ENCODE results near the gene ACTN2.
"Not testable (repeated sequence)": the region's sequence is repeated elsewhere in the genome, so short reads cannot be mapped to it uniquely, and the experiment has no call there.

Gene ACTN2

DNA sequence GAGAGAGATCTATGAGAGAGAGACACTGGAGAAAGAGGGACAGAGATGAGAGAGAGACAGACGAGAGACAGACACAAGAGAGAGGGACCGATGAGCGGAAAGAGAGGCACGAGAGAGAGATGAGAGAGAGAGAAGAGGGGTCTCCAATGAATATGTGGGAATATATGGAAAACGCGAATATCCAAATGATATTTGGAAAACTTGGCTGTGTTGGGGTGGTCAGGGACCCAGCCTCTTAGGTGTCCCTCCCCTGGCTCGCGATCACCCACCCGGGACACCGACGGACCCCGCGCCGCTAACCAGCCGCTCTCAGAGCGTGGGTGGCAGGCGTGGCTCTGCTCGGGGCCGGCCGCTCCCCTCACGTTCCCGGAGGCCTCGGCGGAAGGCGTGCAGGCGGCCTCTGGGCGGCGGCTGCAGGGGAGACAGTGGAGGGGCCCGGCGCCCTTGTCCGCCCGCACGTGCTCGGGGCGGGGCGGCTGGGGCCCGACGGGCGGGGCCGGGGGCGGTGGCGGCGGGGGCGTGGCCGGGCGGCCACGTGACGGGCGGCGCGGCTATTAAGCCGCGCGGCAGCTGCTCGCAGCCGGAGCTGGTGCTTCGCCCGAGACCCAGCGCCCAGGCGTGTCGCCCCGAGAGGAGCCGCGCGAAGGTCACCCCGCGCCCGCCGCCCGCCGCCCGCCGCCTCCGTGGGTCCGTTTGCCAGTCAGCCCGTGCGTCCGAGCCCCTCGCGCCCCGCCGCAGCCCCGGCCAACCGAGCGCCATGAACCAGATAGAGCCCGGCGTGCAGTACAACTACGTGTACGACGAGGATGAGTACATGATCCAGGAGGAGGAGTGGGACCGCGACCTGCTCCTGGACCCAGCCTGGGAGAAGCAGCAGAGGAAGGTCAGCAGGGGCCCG, at the start of gene ACTN2:
Gene ACTN2 (plus strand): TSS at position 583 of the 898 bp plus-strand sequence. CDS start 175 bp downstream, at position 758.
- no peak for DNase-seq

DNA sequence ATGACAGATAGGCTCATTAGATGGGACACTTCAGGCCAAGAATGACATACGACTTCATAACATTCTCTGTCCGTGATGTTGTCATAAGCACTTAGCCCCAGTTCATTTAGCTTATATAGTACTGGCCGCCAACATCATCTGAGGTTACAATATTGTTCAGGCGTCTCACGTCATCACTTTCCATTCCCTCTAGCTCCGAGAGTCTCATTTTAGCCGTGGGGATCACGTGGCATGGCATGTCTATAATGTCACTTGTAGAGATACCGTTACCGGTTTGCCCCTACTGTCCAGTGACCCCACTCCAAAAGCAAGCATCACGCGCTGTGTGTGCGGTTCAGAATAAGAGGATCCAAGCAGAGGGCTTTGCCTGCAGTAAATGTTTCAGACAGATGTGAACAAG, 47.4 kb upstream of the ACTN2 start:
- DNase-seq = no peak

DNA sequence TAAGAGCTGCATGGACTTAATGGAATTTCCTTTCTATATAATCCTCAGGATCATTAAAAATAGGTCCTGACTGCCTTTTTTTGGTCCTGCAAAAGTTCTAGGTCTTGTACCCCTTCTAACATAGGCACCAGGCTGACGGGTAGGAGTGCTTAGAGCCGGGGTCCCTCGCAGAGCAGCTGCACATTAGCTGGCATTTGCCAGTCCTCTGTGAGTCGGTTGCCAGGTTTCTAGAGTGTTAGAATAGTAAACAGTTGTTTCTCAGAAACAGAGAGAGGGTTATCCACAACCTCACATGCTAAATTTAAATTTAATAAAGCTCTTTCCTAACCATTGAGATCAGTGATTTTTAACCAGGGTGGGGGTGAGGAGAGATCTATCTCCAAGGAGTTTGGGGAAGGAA, 46.6 kb upstream of the ACTN2 start:
- DNase-seq = no peak

DNA sequence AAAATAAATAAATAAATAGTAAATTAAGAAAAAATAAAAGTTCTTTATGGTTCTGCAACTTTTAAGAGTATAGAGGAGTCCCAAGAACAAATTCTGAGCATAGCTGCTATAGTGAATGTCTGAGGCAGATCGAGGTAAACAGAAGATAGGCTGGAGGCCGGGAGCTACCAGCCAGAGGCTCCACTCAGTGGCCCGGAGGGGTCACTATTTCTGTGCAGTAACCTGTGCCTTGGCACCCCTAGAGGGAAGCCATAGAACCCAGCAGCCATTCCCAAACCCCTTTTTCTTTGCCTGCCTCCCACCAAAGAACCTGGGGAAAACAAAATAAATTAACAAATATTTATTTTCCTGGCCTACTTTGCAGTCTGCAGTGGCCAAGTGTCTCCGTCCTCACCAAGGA, 43.5 kb upstream of the ACTN2 start:
- no peak for DNase-seq

DNA sequence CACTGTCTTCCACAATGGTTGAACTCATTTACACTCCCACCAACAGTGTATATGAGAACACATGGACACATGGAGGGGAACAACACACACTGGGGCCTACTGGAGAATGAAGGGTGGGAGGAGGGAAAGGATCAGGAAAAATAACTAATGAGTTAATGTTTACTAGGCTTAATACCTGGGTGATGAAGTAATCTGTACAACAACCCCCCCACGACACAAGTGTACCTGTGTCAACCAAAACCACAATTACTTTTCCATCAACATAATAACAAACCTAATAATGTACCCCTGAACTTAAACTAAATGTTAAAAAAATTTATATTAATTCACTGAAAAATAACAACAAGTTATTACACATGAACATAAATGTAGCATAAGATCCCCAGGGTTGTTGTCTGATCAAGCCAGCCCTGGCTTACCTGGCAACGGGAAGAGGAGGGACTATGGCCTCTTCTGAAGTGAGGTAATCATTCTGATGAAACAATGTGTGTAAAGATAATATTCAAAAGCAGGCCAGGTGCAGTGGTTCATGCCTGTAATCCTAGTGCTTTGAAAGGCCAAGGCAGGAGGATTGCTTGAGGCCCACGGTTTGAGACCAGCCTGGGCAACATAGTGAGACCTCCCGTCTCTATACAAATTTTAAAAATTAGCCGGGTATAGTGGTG, 41.2 kb upstream of the ACTN2 start:
- DNase-seq = no peak

DNA sequence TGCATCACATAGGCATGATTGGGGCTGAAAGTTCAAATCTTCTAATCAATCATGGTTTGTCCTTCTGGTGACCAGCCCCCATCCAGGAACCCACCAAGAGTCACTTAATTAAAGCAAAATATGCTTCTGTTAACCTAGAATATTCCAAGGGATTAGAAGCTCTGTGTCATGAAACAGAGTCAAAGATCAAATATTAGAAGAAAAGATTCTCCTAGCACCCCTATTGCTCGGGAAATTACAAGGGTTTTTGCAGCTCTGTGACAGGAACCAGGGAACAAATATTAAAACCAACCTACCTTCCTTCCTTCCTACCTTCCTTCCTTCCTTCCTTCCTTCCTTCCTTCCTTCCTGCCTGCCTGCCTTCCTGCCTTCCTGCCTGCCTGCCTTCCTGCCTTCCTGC, 31.8 kb upstream of the ACTN2 start:
- DNase-seq = no peak

DNA sequence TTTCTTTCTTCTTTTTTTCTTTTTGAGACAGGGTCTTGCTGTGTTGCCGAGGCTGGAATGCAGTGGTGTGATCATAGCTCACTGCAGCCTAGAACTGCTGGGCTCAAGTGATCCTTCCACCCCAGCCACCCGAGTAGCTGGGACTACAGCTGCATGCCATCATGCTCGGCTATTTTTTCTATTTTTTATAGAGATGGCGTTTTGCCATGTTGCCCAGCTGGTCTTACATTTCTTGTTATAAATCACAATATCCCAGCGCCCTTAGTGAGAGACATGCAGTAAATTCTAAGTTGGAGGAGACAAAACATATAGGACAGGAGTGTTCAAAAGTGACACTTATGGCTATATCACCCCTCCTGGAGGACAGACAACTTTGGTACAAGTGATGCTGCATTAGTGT, 31.3 kb upstream of the ACTN2 start:
- DNase-seq = no peak

DNA sequence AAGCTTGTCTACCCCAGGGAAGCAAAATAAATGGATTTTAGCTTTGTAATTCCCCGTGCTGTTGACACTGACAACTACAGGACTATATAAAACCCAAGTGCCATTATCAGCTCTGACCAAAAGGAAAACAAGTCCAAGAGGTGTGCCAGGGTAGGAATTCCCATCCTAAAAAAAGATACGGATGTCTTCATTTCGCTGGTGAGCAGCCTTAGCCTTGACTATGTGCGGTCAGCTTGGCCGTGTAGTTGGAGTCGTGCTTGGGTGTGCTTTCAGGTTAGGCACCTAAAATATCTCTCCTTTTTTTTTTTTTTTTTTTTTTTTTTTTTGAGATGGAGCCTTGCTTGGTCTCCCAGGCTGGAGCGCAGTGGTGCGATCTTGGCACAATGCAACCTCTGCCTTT, 28.9 kb upstream of the ACTN2 start:
- no peak for DNase-seq

DNA sequence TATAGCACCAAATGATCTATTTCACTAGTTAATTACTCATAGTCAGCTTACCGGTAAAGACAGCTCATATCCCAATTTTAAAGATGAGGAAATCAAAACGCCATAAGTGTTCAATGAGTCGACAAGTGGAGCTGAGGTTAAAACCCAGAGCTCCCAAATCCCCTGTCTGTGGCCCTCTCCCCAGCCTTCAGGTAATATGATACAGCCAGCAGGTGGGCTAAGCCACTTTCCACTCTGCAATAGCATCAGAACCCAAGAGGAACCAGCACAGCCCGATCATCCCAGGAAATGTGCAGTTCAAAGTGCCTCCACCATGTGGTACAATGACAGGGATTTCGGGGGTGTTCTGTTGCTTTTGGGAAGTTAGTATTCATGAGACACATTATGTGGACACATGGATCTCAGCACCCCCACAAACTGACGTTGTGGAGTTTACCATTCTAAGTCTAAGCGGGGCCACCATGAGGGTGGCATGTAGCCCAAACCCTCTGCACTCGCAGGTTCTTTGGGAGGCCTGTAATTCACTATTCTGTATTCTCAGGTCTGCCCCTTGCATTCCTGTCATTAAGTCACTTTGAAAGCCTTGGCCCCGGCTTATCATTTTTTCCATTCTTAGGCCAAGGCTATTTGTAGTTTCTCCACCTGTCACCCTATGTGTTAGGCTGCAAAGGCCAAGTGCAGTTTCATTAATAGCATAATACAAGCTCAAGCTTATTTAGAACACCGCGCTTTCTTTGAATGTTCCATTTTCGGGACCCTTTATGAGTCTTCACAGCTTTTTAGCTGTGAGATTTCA, 26.3 kb upstream of the ACTN2 start:
- DNase-seq = no peak

DNA sequence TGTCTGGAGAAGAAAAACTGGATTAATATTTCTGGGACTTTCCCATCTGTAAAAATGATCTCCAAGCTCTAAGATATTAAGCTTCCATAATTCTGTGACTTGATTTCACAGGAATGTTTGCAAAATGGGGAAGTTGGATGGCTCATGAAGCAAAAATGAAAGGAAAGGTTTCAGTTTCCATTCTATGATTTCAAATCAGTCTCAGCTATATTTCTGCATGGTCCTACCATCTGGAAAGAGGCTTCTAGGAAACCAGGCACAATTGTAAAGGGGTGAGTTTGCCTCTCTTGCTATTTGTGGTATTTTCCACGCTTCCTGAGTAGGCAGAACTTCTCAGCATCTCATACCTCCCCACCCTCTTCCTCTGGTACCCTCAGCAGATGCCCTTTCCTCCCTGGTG, 22.4 kb upstream of the ACTN2 start:
- no peak for DNase-seq

DNA sequence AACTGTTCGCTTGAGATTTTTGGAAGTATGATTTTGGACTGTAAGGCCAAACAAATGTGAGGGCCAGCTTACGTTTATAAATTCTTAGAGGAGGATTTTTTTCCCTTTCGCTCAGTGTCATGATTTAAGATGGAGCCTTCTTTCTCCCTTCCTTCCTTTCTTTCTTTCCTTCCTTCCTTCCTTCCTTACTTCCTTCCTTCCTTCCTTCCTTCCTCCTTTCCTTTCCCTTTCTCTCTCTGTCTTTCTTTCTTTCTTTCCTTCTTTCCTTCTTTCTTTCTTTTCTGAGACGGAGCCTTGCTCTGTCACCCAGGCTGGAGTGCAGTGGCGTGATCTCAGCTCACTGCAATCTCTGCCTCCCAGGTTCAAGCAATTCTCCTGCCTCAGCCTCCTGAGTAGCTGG, 17.4 kb upstream of the ACTN2 start:
- not testable (repeated sequence) for DNase-seq

DNA sequence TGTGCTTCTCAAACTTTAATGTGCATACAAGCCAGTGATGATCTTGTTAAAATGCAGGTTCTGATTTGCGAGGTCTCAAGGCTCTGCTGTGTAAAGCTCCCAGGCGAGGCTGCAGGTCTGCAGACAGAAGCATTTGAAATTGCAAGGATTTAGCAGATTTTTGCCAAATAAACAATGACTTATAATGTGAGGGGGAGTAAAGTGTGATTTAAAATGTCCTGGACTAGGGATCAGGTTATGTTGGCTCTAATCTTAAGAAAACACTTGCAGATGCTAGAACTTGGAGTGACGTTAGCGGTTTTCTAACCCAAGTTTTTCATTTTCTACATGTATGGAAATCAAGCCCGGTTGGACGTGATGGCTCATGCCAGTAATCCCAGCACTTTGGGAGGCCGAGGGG, 16.2 kb upstream of the ACTN2 start:
- no peak for DNase-seq

DNA sequence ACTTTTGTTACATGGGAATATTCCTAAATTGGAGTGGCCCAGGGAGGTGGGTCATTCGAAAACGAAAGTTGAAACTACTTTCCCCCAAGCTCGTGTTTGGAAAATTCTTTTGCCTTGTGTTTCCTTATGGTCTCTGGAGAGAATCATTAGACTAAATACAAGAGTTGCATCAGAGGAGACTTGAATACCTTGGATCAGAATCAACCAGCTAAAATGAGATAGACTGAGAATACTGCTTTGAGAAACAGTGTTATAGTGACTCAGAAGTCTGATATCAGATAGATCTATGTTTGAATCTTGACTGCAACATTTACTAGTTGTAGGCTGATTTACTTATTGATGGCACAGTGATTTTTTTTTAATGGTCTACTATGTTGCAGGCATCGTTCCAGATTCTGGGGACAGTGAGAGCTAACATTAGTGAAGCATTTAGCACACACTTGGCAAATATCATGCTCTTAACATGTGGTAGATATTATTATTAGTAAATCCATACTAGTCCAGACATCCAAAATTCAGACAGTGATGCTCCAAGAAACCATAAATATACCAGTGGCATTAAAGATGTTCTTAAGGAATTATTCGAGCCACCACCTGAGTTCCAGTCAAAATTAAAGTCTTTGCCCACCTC, 12.9 kb upstream of the ACTN2 start:
- DNase-seq = no peak

DNA sequence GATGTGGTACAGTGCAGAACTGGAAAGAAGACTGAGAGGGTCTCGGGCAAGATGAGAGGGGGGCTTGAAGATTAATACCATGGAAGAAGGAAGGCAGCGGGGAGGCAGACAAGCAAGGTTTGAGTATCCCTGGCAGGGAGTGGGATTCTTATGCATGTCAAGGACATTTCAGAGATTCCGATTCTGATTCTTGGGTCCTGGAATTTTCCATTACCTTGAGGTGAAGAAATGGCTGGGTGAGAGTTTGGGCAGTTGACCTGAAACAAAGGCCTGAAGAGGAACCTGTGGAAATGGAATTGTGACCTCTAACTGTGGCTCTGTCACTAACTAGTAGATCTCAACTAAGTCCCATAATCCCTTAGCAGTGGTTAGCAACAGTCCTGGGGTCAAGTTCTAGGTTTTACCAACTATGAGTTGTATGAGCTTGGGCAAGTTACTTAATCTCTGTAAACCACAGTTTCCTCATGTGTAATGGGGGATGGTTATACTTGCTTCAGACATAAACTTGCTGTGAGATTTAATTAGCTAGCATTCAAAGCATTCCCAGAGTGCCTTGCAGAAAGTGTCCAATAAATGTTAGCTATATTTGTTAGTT, 8.6 kb upstream of the ACTN2 start:
- no peak for DNase-seq

DNA sequence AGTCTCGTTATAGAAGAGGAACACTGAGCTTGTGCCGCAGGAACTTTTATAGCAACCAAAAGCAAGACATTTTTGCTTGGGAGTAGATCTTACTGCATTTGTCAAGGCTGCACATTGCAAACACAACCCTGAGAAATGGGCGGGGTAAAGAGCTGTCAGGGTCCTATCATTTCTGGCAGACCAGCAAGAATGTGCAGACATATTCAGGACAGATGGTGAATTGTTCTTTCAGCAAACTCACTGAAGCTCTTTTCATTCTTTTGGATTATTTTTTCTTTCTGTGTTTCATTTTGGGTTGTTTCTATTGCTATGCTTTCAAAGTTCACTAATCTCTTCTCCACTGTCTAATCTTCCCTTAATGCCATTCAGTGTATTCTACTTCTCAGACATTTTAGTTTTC, 5.1 kb upstream of the ACTN2 start:
- no peak for DNase-seq

DNA sequence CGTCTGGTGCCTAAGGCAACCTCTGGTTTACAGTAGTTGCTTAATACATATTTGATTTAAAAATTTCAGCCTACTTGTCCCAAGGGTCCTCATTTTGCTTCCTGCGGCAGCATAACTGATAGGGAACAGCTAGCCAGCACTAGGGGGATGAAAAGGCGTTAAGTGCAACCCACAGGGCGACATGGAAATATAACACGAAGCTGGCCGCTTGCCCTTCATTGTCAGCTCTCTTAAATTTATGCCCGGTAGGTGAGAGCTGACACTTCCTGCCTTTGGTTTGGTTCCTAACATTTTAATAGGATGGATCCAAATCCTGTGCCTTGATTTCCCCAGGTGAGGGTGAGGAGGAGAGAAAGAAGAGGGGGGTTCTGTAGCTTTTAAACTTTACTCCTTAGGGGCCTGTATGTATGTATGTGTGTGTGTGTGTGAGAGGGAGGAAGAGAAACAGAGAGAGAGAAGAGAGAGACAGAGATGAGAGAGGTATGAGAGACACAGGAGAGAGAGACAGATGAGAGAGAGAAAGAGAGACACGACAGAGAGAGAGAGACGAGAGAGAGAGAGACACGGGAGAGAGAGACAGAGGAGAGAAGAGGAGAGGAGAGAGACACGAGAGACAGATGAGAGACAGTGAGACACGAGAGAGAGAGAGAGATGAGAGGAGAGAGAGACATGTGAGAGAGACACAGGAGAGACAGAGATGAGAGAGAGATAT, 938 bp upstream of the ACTN2 start:
- DNase-seq = no peak

DNA sequence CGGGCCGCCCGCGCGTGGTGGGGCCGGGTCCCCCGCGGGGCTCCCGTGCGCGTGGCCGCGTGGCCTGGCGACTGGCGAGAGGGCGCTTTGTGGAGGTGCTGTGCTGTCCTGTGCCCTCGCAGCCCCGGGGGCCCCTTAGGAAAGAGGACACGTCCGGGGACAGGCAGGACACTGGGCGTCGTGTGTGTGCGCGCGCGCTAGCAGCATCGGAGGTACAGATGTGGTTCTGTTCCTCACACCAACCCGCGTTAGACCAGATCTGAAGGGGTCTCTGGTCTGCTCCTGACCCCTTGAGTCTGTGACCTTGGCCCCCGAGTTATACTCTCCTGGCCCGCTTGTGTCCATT, 489 bp downstream of the ACTN2 start:
- no peak for DNase-seq

DNA sequence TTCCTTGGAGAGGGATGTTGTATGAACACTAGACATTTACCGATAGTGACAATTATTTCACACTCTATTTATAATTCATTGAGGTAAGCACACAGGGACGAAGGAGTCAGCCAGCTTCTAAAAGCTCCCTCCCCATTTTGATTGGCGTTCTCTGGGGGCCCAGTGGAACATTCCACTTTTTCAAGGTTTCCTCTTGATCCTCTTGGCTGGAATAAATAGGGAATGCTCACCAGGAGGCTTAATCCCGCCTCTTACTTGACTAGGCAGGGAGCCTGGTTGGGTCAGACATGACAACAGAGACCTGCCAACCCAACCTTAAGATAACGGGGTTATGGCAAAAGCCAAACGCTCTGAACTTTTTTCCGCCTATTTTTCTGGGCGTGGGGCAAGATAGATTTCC, 974 bp downstream of the ACTN2 start:
- no peak for DNase-seq

DNA sequence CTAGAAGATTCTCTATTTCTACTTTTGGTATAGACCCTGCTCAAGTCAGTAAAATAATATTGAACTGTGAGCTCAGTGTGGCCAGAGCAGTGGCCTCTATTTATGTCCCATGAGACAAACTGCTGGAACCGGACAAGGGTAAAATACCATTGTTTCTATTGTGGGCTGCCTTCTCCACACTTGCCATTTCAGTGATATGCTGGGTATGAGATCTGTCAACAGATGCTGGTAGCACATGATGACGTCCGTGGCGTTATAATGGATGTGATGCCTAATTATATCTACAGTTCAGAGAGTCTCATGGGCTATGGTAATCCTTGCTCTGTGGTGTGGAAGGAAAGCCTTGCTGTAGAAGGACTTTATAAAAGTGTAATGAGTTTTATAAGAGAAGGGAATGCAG, 2.4 kb downstream of the ACTN2 start:
- DNase-seq = no peak

DNA sequence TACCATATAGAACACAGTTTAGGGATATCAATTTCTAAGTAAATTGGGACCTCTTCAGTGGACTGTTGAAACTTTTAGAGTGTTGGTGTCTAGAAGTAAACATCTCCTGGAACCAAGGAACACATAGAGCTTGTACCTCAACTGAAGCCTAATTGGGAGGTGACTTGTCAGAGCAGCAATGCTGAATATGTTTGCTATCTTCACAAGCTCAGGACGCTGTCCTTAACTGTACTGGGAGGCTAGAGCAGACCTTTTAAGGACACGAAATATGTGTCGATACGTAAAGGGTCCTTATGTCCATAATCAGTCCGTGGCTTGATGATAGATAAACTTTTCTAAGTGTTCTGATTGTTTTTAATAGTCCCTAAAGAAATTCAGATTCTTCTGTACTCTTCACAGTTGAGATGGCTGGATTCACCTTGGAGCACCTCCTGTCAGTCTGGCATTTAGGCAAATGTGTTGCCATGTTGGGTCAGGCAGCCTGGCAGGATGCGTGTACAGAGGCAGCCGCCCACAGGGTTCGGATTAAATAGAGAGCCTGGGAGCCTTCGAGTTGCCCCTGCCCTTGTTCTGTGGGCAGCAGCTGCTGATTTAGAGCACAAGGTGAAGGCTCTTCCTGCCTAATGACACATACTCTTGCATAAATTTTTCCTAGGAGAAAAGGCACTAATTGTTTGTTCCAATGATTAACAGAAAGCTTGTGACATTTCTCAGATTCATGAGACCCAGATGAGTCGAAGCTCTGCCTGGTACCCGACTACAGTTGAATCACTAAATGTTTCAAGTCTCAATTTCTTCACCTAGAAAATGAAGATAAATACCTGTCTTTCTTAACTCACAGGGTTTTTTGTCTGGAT, 3.6 kb downstream of the ACTN2 start:
- no peak for DNase-seq

DNA sequence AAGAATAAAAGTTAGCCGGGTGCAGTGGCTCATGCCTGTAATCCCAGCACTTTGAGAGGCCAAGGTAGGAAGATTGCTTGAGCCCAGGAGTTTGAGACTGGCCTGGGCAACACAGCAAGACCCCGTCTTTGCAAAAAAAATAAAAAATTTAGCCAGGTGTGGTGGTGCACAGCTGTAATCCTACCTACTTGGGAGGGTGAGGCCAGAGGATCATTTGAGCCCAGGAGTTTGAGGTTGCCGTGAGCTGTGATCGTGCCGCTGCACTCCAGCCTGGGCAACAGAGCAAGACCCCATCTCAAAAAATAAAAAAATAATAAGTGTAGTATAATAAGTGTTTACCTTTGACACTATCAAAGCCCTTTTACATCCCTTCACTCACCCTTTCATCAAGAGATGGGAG, 5.0 kb downstream of the ACTN2 start:
- DNase-seq = no peak
